ENCODE measurements around the gene NME9.

NME9 gene

GRCh38 chr3:138361561-138361971 is 31.9 kb upstream of the NME9 start:
- FAIRE-seq: no peak

GRCh38 chr3:138360869-138361525 is 31.3 kb upstream of the NME9 start:
- no peak for FAIRE-seq

- FAIRE-seq: no peak
These were observed 30.5 kb upstream of the NME9 start for GRCh38 chr3:138359919-138360868.

- FAIRE-seq: no peak
These were observed 29.7 kb upstream of the NME9 start for GRCh38 chr3:138359148-138359918.

- no peak for FAIRE-seq
These were observed 27.2 kb upstream of the NME9 start for GRCh38 chr3:138356730-138357405.

- no peak for FAIRE-seq
These were observed 25.4 kb upstream of the NME9 start for GRCh38 chr3:138355071-138355470.

GRCh38 chr3:138354376-138354775 is 24.7 kb upstream of the NME9 start:
- FAIRE-seq: no peak

- no peak for FAIRE-seq
These were observed 22.4 kb upstream of the NME9 start for GRCh38 chr3:138351916-138352550.

GRCh38 chr3:138351151-138351550 is 21.5 kb upstream of the NME9 start:
- no peak for FAIRE-seq

GRCh38 chr3:138349926-138350665 is 20.4 kb upstream of the NME9 start:
- no peak for FAIRE-seq

- no peak for FAIRE-seq
These were observed 19.4 kb upstream of the NME9 start for GRCh38 chr3:138348754-138349739.

GRCh38 chr3:138347960-138348753 is 18.5 kb upstream of the NME9 start, which contains the start of gene MRAS:
MRAS (plus strand) TSS chr3:138348579; CDS start chr3:138372884, 24,305 bp downstream.
- FAIRE-seq: no peak

GRCh38 chr3:138344754-138345153 is 15.1 kb upstream of the NME9 start:
- no peak for FAIRE-seq

GRCh38 chr3:138340511-138340910 is 10.9 kb upstream of the NME9 start:
- FAIRE-seq: no peak

- FAIRE-seq: no peak
These were observed 9.2 kb upstream of the NME9 start for GRCh38 chr3:138338811-138339210.

GRCh38 chr3:138338244-138338643 is 8.6 kb upstream of the NME9 start:
- no peak for FAIRE-seq

GRCh38 chr3:138336454-138336999 is 6.9 kb upstream of the NME9 start:
- no peak for FAIRE-seq

- no peak for FAIRE-seq
These were observed 5.0 kb upstream of the NME9 start for GRCh38 chr3:138334608-138335007.

All from G401.6 (cell line).